ENCODE results near the gene CHD9NB.
"Not testable (repeated sequence)": the region's sequence is repeated elsewhere in the genome, so short reads cannot be mapped to it uniquely, and the experiment has no call there.

The CHD9NB gene

DNA sequence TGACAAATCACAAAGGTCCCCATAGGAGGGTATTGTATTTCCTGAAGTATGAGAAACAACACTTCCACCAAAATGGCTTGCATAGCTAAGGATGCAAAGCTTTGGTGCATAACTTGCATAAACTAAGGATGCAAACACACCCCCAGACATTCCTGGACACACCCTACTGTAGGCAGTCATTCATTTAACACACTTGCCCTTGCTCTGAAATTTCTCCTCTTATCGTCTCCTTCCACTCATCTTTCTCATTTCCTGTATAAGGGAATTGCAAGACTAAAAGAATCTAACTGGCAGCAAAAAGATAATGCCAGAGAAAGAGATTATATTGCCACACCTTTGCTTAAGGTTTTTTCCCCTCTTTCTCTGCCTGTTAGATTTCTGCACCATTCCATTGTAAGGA is 30.4 kb upstream of the CHD9NB start:
- DNase-seq: no peak

DNA sequence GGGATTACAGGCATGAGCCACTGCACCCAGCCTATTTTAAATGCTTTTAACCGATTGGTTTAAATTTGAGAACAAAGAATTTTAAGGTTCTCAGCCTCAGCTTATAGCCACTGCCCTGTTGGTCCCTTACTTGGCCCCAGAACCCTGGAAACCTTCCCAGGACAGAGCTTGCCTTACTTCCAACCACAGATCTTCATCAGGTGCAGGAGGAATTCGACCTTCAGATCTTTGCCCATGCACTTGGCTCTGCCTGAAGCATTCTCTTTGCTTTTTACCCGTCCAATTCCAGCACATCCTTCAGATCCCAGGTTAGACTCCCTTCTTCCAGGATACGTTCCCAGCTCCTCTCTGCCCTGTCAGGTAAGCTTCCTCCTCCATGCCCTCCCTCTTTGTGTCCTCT is 29.8 kb upstream of the CHD9NB start:
- no peak for DNase-seq

DNA sequence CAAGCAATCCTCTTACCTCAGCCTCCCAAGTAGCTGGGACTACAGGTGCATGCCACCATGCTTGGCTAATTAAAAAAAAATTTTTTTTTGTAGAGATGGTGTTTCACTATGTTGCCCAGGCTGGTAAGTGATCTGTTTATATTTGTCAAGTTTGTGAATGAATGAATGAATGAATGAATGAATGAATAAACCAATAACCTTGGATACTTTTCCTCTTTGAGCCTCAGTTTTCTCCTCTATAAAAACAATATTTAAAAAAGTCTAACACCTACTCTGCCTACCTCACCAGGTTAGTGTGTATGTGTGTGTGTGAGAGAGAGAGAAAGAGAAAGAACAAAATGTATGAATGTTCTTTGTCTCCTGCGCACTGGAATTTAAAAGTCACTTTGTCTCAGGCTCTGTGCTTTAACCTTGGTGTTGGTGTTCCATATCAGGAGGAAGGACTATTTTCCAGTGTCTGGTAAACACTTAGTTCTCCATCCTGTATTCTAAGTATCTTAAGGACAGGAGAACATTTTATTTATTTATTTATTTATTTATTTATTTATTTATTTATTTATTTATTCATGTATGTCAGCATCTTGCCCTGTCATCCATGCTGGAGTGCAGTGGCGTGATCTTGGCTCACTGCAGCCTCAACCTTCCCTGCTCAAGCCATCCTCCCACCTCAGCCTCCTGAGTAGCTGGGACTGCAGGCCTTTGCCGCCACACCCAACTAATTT is 29.1 kb upstream of the CHD9NB start:
- DNase-seq: no peak

DNA sequence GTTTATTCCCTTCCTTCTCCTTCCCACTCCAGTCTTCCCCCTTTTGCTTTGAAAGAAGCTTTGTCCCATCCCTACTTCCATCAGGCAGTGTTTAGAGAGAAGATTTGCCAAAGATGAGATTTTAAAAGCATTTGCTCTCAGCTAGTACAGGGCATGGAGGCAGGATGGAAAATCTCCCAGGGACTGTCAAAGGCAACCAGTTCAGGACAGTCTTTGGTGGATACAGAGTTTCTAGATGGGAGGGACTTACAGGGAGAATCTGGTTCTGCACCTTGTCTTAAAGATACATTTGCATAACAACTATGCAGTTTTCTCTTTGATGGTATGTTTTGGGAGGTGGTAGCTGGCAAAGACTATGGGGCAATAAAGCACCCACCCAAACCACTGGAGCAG is 28.3 kb upstream of the CHD9NB start:
- DNase-seq: no peak

DNA sequence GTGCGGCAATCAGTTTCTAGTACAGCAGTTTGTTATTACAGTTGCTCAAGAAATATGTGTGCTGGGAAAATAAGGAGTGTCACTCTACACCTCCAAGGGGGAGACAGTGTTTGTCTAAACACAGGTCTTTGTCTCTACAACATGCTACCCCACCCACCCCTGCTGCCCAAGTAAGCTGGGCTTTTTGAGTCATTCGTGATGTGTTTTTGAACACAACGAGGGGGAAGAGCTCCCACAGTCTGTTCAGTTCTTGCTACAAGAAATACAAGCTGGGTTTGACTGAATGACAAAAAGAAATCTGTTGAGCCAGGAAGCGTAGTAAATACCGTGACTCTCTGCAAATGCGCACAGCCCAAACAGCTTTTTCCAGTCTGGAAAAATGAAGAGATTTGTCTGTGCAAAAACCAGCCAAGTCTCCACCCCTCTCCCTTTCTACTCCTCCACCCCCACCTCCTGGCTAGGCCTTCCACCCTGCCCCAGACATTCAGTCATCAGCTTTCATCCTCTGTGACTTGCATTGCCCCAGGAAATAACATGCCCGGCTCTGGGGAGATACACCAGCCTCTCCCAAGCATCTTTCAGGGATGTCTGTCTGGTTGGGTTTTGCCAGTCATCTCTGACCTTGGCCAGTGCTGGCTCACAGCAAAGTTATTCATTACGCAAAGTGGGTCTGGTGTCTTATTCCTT is 27.8 kb upstream of the CHD9NB start:
- no peak for DNase-seq

DNA sequence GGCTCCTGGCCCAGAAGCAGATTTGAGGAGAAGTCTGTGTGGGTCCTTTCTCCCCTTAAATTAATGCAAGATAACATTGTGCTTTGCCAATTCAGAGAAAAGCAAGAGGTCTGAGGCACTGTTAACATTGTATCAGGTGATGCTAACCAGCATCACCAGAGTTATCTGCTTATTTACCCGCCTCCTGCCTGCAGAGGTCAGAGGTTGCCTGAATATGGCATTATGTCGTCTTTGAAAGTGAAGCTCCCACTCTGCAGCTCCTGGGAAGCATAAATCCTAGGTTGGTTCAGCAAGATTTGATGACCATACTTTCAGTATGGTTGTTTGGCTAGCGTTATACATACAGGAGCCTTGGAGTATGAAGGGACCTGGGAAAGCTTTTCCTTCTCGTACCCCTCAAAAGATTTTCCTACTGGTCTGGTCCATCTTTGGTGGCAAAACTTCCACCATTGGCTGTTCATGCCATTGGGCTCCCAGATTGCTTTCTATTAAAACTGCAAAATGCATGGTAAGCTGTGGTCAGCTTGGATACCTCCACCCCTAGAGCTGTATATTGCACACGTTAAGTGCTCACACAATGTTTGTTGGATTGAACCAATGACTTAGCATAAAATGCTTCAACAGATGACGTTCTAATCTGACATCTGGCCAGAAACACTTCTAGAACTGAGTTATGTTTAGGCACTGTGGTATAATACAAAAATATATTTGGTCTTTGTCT is 26.2 kb upstream of the CHD9NB start:
- no peak for DNase-seq

DNA sequence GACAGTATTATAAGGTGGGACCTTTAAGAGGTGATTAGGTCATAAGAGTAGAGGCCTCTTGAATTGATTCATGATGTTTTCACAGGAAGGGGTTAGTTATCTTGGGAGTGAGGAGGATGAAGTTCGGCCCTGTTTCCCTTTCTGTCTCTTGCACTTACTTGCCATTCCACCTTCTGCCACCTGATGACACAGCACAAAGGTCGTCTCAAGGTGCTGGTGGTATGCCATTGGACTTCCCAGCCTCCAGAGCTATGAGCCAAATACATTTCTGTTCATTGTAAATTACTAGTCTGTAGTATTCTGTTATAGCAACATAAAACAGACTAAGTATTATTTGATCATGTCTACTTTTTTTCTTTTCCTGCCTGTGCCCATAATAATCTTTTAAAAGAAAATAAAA is 25.6 kb upstream of the CHD9NB start:
- no peak for DNase-seq

DNA sequence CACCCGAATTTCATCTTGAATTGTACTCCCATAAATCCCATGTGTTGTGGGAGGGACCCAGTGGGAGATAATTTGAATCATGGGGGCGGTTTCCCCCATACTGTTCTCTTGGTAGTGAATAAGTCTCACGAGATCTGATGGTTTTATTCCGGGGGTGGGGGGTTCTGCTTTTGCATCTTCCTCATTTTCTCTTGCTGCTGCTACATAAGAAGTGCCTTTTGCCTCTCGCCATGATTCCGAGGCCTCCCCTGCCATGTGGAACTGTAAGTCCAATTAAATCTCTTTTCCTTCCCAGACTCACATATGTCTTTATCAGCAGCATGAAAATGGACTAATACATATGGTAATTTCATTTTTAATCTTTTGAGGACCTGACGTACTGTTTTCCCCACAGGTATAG is 22.8 kb upstream of the CHD9NB start:
- not testable (repeated sequence) for DNase-seq

DNA sequence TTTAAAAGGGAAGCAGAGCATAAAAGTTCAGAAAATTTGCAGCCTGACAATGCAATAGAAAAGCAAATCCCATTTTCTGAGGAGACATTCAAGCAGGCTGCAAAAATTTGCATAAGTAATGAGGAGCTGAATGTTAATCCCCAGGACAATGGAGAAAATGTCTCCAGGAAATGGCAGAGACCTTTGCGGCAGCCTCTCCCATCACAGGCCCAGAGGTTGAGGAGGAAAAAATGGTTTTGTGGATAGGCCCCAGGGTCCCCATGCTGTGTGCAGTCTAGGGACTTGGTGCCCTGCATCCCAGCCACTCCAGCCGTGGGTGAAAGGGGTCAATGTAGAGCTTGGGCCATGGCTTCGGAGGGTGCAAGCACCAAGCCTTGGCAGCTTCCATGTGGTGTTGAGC is 21.6 kb upstream of the CHD9NB start:
- DNase-seq: not testable (repeated sequence)

DNA sequence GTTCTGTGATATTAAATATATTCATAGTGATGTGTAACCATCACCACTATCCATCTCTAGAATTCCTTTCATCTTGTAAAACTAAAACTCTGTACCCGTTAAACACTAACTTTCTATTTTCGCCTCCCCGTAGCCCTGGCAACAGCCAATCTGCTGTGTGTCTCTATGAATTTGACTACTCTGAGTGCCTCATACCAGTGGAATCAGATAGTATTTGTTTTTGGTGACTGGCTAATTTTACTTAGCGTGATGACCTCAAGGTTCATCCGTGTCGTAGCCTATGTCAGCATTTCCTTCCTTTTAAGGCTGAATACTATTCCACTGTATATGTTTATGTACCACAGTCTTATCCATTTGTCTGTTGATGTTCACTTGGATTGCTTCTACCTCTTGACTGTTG is 20.3 kb upstream of the CHD9NB start:
- DNase-seq: no peak

DNA sequence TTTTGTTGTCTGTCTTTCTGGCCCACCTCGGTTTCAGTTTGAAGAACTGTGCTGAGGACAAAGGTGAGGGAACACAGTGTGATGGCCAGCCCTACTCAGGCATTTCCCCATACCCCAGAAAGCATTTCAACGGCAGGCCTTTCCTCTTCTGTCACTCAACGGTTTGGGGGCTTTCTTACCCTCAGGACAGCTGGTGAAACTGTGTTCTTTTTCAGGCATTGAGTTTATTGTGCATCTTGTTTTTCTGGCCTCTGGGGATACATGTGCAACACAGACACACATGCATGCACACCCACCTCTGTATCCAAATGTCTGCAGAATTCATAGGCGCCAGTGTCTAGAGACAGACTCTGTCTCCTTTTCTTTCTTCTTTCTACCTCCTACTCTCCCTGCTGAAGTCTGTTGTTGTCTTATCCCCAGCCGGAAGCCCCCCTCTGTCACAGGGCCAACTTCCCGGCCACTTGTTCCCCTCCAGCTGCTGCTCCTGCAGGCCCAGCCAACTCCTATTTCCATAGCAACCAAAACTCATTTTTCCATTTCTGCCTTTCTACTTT is 19.1 kb upstream of the CHD9NB start:
- DNase-seq: no peak

DNA sequence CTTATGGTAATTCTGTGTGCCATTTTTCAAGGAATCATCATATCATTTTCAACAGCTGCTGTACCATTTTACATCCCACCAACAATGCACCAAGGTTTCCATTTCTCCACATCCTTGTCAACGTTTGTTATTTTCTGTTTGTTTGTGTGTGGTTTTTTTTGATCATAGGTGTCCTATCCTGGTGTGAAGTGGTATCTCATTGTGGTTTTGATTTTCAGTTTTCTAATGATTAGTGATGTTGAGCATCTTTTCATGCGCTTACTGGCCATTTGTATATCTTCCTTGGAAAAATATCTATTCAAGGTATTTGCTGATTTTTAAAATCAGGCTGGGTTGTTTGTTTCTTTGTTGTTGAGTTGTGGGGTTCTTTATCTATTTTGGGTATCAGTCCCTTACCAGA is 17.1 kb upstream of the CHD9NB start:
- DNase-seq: no peak

DNA sequence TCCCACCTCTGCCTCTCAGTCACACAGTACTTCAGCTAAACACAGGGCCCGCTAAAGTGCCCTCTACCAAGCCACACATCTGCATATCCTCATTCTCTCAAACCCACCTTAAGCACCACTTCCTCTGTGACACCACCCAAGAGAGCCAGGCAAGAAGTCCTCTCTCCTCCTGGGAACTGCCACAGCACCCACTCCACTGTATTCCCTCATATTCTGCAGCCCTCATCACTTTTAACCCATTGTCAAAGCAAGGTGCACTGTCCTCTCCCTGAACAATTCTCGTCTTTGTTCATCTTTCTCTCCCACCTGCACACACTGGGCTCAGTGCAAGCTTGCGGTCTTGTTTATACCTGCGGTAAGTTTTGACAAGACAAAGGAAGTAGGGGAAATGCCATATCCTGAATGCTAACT is 15.7 kb upstream of the CHD9NB start:
- DNase-seq: peak; percentile 9

DNA sequence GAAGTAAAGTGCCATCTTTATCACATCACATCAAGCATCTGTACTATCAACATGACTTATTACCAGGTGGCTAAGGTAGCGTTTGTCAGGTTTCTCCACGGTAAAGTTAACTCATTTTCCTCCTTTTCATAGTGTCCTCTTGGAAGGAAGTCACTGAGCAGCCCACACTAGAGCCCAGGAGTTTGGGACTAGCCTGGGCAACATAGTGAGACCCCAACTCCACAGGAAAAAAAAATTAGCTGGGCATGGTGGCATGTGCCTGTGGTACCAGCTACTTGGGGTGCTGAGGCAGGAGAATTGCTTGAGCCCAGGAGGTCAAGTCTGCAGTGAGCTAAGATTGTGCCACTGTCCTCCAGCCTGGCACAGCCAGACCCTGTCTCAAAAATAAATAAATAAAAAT is 15.0 kb upstream of the CHD9NB start:
- no peak for DNase-seq

DNA sequence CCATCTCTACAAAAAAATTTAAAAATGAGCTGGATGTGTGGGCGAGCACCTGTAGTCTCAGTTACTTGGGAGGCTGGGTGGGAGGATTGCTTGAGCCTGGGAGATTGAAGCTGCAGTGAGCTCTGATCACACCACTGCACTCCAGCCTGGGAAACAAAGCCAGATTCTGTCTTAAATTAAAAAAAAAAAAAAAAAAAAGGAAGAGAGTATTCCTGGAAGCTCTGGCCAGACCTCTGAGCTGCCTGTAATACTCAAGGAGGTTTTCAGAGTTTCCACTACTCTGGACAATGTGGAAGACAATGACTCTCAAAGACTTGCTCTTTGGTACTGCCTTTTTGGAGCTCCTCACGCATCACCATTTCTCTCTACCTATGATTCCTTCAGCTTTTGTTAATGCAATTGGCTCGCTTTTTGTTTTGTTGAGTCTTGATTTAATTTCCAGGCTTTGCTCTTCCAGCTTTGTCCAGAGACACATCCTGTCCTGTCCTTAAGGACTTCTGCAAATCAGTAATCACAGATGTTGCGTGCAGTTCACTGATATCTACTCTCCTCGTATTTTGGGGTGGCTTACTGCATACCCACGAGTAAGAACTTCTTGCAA is 12.9 kb upstream of the CHD9NB start:
- DNase-seq: no peak

DNA sequence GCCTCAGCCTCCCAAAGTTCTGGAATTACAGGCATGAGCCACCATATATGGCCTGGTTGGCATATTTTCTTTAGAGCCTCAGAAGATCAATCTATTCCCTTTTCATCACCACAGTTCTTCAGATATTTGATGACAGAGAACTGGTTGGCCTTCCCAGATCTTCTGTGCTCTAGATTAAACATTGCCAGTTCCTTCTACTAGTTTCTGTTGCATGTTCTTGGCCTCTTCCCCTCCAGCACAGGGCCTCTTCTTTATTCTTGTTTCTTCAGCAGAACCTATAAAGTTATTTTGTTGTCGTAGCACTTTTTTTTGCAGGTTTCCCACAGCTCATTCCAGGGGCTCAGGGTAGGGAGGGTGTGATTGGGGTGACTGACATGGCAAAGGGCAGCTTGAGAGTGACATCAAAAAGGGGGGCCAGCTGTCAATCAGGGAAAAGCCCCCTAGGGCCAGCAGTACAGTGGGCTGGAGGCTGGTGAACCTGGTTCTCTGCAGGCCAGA is 11.4 kb upstream of the CHD9NB start:
- peak; percentile 34 for DNase-seq

DNA sequence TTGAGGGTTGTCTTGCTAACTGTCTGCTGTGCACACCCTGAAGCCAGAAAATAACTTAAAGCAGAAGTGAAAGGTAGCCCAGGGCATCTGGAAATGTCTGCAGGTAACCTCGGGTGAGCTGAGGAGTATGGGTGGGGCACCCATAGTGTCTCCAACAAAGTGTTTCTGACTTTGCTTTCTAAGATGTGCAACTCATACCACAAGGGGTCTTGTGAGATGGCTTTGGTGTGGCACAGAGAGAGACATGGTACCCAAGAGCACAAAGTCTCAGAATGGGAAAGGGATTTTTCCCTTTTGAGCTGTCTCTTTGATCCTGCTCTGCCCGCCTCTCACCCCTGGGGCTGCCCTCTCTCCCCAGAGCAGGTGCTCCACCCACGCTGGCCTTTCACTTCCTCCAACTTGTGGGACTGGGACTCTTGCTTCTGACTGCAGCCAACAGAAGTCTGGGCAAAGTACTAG is 9.0 kb upstream of the CHD9NB start:
- DNase-seq: peak; percentile 83

DNA sequence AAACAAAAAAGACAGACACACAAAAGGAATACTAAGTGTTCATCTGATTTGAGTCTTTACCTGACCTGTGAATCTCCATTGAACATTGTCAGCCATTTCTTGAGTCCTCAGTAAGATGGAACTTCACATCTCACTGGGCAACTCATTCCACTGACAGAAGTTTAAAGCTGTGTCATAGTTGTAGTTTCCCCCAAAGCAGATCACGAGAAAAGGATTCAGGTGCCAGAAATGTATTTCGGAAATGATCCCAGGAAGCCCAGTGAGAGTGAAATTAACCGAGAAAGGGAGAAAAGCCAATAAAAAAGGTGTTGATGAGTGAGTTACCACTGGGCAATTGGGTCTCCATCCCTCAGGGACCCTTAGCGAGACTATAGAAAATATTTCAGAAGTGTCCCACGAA is 8.6 kb upstream of the CHD9NB start:
- DNase-seq: no peak

DNA sequence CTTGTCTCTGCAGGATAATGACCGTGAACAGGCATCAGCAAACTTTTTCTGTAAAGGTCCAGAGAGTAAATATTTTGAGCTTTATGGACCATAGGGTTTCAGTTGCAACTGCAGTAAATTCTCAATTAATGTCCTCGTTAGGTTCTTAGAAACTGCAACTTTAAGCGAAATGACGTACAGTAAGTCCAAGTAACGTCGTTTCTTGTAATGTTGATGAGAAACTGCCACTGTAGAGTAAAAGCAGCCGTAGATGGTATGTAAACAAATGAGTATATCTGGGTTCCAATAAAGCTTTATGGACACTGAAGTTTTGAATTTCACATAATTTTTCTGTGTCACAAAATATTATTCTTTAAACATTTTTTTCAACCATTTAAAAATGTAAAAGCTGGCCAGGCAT is 7.0 kb upstream of the CHD9NB start:
- DNase-seq: no peak

DNA sequence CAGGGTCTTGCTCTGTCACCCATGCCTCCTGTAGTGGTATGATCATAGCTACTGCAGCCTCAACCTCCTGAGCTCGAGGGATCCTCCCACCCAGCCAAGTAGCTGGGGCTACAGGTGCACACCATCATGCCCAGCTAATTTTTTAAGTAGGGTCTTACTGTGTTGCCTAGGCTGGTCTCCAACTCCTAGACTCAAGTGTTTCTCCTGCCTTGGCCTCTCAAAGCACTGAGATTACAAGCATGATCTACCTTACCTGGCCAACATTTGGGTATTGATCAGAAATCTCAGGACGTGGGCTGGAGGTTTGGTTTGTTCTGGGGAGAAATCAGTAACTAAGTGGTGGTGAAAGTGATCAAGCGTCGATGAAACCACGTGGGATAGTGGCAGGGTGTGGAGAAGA is 6.2 kb upstream of the CHD9NB start:
- no peak for DNase-seq

DNA sequence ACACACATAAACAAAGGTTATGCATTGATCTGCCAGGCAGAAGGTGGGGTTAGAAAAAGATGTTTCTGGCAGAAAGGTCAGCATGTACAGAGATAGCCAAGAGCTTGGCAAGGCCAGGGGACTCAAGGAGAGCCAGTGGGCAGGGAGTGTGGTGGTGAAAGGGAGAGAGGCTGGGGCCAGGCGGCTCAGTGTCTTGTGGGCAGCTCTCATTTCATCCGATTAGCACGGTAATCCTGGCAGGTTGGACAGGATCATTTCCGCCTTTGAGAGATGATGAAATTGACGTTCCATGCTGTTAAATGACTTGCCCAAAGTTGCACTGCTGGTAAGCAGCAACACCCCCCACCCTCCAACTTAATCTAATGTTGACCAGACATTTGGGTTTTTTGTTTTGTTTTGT is 5.7 kb upstream of the CHD9NB start:
- DNase-seq: no peak

DNA sequence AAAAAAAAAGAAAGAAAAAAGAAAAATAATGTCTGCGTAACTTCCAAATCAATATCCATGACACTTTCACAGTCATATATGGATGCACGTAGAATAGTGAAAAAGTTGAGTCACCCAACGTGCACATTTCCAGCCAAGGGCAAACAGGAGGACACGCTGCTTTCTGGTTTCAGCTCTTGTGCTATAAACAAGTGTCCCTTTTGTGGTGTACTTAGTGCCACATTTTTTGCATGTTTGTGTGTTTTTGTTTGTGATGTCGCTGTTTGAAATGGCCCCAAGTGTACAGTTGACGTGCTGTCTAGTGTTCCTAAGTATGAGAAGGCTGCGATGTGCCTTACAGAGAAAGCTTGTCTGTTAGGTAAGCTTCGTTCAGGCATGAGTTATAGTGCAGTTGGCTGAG is 5.0 kb upstream of the CHD9NB start:
- no peak for DNase-seq

DNA sequence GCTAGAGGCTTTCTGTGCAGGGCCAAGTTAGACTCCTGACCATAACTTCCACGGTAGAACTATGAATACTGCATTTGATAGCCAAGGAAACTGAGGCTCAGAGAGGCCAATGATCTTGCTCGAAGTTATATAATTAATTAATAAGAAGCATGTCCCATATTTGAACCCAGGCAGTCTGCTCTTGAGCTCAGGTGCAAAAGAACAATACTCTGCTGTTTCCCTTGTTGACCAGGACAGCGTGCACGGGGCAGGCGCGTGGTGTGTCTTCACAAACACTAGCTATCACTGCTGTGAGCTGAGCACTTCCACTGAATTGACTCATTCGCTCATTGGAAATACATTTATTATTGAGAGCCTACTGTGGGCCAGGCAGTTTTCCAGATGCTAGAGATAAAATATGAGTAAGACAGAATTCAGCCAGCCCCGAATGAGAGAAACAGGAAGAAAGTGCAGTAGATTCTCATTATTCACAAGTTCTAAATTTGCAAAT is 3.7 kb upstream of the CHD9NB start:
- no peak for DNase-seq

Measured in MV-4-11 (cell line).